Measurements from ENCODE around the gene ITIH6. TPM values are rescaled to one million over a fixed set of nuclear protein-coding genes. Genes with fewer than 3 reads are reported as not detected.
"Not testable (repeated sequence)": the region's sequence is repeated elsewhere in the genome, so short reads cannot be mapped to it uniquely, and the experiment has no call there.

Gene ITIH6
- total and polyA plus RNA-seq, 4 donors = not detected

- H3K4me3 ChIP-seq (ENCODE audit: low read length in 2 of 2); H3K36me3 ChIP-seq (ENCODE audit: control insufficient read depth in 1 of 2, insufficient read depth in 2 of 2, low read length in 1 of 2); H3K4me1 ChIP-seq (ENCODE audit: control insufficient read depth in 1 of 2, insufficient read depth in 2 of 2, low read length in 2 of 2); H3K9me3 ChIP-seq (ENCODE audit: control insufficient read depth, low read length); DNase-seq; H3K27ac ChIP-seq (ENCODE audit: low read depth in 1 of 2, low read length in 2 of 2); H3K27me3 ChIP-seq (ENCODE audit: control insufficient read depth in 1 of 2, insufficient read depth in 2 of 2, low read length in 1 of 2); intact Hi-C loops (cut with DNase I); ATAC-seq (ENCODE audit: low FRiP score): not testable (repeated sequence)
- 36 to 40% methylated on average over 3 to 4 of the region's 5 CpGs for WGBS, 2 donors
Observed at GRCh38 chrX:54789405-54789804, 8.7 kb downstream of the ITIH6 start.

GRCh38 chrX:54788446-54788845, 9.6 kb downstream of the ITIH6 start:
- DNase-seq = no peak
- Histone ChIP-seq H3K27me3 (ENCODE audit: control insufficient read depth in 1 of 2, insufficient read depth in 2 of 2, low read length in 1 of 2) (no peaks in the 10 kb centered on the region), H3K9me3 (ENCODE audit: control insufficient read depth, low read length) (no peaks in the 10 kb centered on the region)

GRCh38 chrX:54786967-54787366, 11.1 kb downstream of the ITIH6 start:
- no peak overlapping the region for H3K27ac ChIP-seq (ENCODE audit: low read depth in 1 of 2, low read length in 2 of 2)
- DNase-seq = no peak
- H3K36me3 ChIP-seq (ENCODE audit: control insufficient read depth in 1 of 2, insufficient read depth in 2 of 2, low read length in 1 of 2) = no peaks in the 10 kb centered on the region
- intact Hi-C loops (cut with DNase I) = no loop called here
- 78 to 89% methylated on average over 2 of the region's 2 CpGs for WGBS, 2 donors
- no peaks in the 10 kb centered on the region for H3K9me3 ChIP-seq (ENCODE audit: control insufficient read depth, low read length)
- no peak for ATAC-seq (ENCODE audit: low FRiP score)
- no peaks in the 10 kb centered on the region for H3K4me1 ChIP-seq (ENCODE audit: control insufficient read depth in 1 of 2, insufficient read depth in 2 of 2, low read length in 2 of 2)
- H3K27me3 ChIP-seq (ENCODE audit: control insufficient read depth in 1 of 2, insufficient read depth in 2 of 2, low read length in 1 of 2) = no peaks in the 10 kb centered on the region
- no peak overlapping the region for H3K4me3 ChIP-seq (ENCODE audit: low read length in 2 of 2)

More at GRCh38 chrX:54788446-54788845, 9.6 kb downstream of the ITIH6 start:
- Histone ChIP-seq H3K27ac (ENCODE audit: low read depth in 1 of 2, low read length in 2 of 2) (no peak overlapping the region), H3K4me1 (ENCODE audit: control insufficient read depth in 1 of 2, insufficient read depth in 2 of 2, low read length in 2 of 2) (no peaks in the 10 kb centered on the region), H3K36me3 (ENCODE audit: control insufficient read depth in 1 of 2, insufficient read depth in 2 of 2, low read length in 1 of 2) (no peaks in the 10 kb centered on the region), H3K4me3 (ENCODE audit: low read length in 2 of 2) (no peak overlapping the region)
- intact Hi-C loops (cut with DNase I) = no loop called here
- ATAC-seq (ENCODE audit: low FRiP score) = no peak
- WGBS, 2 donors = 83 to 96% methylated on average over 9 of the region's 9 CpGs

- no peak overlapping the region for H3K27ac ChIP-seq (ENCODE audit: low read depth in 1 of 2, low read length in 2 of 2)
- ATAC-seq (ENCODE audit: low FRiP score) = peak; percentile 26
- no peak overlapping the region for H3K4me3 ChIP-seq (ENCODE audit: low read length in 2 of 2)
Observed at GRCh38 chrX:54785901-54786300, 12.2 kb downstream of the ITIH6 start.

GRCh38 chrX:54776987-54777672, 20.9 kb downstream of the ITIH6 start:
- intact Hi-C loops (cut with DNase I) = no loop called here
- Histone ChIP-seq H3K27me3 (ENCODE audit: control insufficient read depth in 1 of 2, insufficient read depth in 2 of 2, low read length in 1 of 2) (no peaks in the 10 kb centered on the region), H3K36me3 (ENCODE audit: control insufficient read depth in 1 of 2, insufficient read depth in 2 of 2, low read length in 1 of 2) (no peaks in the 10 kb centered on the region), H3K4me1 (ENCODE audit: control insufficient read depth in 1 of 2, insufficient read depth in 2 of 2, low read length in 2 of 2) (no peaks in the 10 kb centered on the region), H3K9me3 (ENCODE audit: control insufficient read depth, low read length) (no peaks in the 10 kb centered on the region), H3K4me3 (ENCODE audit: low read length in 2 of 2) (no peak overlapping the region), H3K27ac (ENCODE audit: low read depth in 1 of 2, low read length in 2 of 2) (no peak overlapping the region)
- WGBS, 2 donors = 85 to 95% methylated on average over 6 of the region's 6 CpGs
- no peak for DNase-seq
- ATAC-seq (ENCODE audit: low FRiP score) = no peak

More at GRCh38 chrX:54785901-54786300, 12.2 kb downstream of the ITIH6 start:
- H3K36me3 ChIP-seq (ENCODE audit: control insufficient read depth in 1 of 2, insufficient read depth in 2 of 2, low read length in 1 of 2) = no peaks in the 10 kb centered on the region
- DNase-seq = no peak
- H3K9me3 ChIP-seq (ENCODE audit: control insufficient read depth, low read length) = no peaks in the 10 kb centered on the region
- intact Hi-C loops (cut with DNase I) = no loop called here
- no peaks in the 10 kb centered on the region for H3K27me3 ChIP-seq (ENCODE audit: control insufficient read depth in 1 of 2, insufficient read depth in 2 of 2, low read length in 1 of 2)
- 44 to 58% methylated on average over 4 of the region's 4 CpGs for WGBS, 2 donors
- no peaks in the 10 kb centered on the region for H3K4me1 ChIP-seq (ENCODE audit: control insufficient read depth in 1 of 2, insufficient read depth in 2 of 2, low read length in 2 of 2)

- 59 to 62% methylated on average over 6 of the region's 6 CpGs for WGBS, 2 donors
- no peaks in the 10 kb centered on the region for H3K36me3 ChIP-seq (ENCODE audit: control insufficient read depth in 1 of 2, insufficient read depth in 2 of 2, low read length in 1 of 2)
- no peak for ATAC-seq (ENCODE audit: low FRiP score)
- H3K27ac ChIP-seq (ENCODE audit: low read depth in 1 of 2, low read length in 2 of 2) = no peak overlapping the region
- no peaks in the 10 kb centered on the region for H3K4me1 ChIP-seq (ENCODE audit: control insufficient read depth in 1 of 2, insufficient read depth in 2 of 2, low read length in 2 of 2)
- H3K27me3 ChIP-seq (ENCODE audit: control insufficient read depth in 1 of 2, insufficient read depth in 2 of 2, low read length in 1 of 2) = no peaks in the 10 kb centered on the region
- H3K9me3 ChIP-seq (ENCODE audit: control insufficient read depth, low read length) = no peaks in the 10 kb centered on the region
- no peak overlapping the region for H3K4me3 ChIP-seq (ENCODE audit: low read length in 2 of 2)
- intact Hi-C loops (cut with DNase I) = no loop called here
- DNase-seq = no peak
Observed at GRCh38 chrX:54776061-54776460, 22.0 kb downstream of the ITIH6 start.

- DNase-seq; H3K27me3 ChIP-seq (ENCODE audit: control insufficient read depth in 1 of 2, insufficient read depth in 2 of 2, low read length in 1 of 2); H3K4me1 ChIP-seq (ENCODE audit: control insufficient read depth in 1 of 2, insufficient read depth in 2 of 2, low read length in 2 of 2); H3K27ac ChIP-seq (ENCODE audit: low read depth in 1 of 2, low read length in 2 of 2); H3K9me3 ChIP-seq (ENCODE audit: control insufficient read depth, low read length); H3K36me3 ChIP-seq (ENCODE audit: control insufficient read depth in 1 of 2, insufficient read depth in 2 of 2, low read length in 1 of 2); H3K4me3 ChIP-seq (ENCODE audit: low read length in 2 of 2); intact Hi-C loops (cut with DNase I): not testable (repeated sequence)
- WGBS, 2 donors = 7 to 15% methylated on average over 1 of the region's 2 CpGs
- peak; percentile 77 for ATAC-seq (ENCODE audit: low FRiP score)
Observed at GRCh38 chrX:54774391-54775094, 23.5 kb downstream of the ITIH6 start.

- Histone ChIP-seq H3K36me3 (ENCODE audit: control insufficient read depth in 1 of 2, insufficient read depth in 2 of 2, low read length in 1 of 2) (no peaks in the 10 kb centered on the region), H3K4me1 (ENCODE audit: control insufficient read depth in 1 of 2, insufficient read depth in 2 of 2, low read length in 2 of 2) (no peaks in the 10 kb centered on the region), H3K27me3 (ENCODE audit: control insufficient read depth in 1 of 2, insufficient read depth in 2 of 2, low read length in 1 of 2) (no peaks in the 10 kb centered on the region), H3K9me3 (ENCODE audit: control insufficient read depth, low read length) (no peaks in the 10 kb centered on the region), H3K4me3 (ENCODE audit: low read length in 2 of 2) (no peak overlapping the region), H3K27ac (ENCODE audit: low read depth in 1 of 2, low read length in 2 of 2) (no peak overlapping the region)
- ATAC-seq (ENCODE audit: low FRiP score) (no peak), DNase-seq (no peak)
- intact Hi-C loops (cut with DNase I) = no loop called here
- WGBS, 2 donors = 75 to 87% methylated on average over 21 of the region's 21 CpGs
Observed at GRCh38 chrX:54758114-54759055, 39.7 kb downstream of the ITIH6 start.

Data from aorta (tissue), 5 donors.